Neural cell (in vitro differentiated cells): Measurements from ENCODE around the gene NUTM2G.
"Not testable (repeated sequence)": the region's sequence is repeated elsewhere in the genome, so short reads cannot be mapped to it uniquely, and the experiment has no call there.

ENCODE experiments used
- EP300 ChIP-seq: fragments of 450-650 bp; conservative IDR thresholded peaks from 2 replicates; pipeline ENCODE4 v1.6.1; 2014; ENCODE audit warnings: antibody characterized with exemption, mild to moderate bottlenecking, moderate library complexity; ENCODE audit not compliant: poor library complexity, severe bottlenecking
- TF ChIP-seq, protein P1 (sequence below): fragments of 450-650 bp; IDR thresholded peaks from 2 replicates; pipeline ENCODE4 v1.5.1; 2014; ENCODE audit warnings: antibody characterized with exemption, mild to moderate bottlenecking, moderate library complexity; ENCODE audit not compliant: poor library complexity, severe bottlenecking

DNA sequence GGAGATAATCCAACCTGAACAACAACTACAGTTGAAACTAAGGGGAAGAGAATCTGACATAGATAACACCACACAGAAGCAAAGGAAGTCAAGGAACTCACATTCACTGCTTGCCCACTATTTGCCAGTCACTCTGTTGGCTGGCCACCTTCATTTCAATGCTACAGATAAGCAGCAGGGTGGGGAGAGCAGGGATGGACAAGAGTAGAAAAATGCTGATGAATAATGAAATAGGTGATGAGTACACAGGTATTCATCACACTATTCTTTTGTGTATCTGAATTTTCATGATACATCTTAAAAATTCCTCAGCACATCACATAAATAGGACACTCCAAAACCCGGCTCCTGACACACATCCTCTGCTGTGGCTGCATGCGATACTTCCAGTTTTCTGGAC lies 21.9 kb downstream of the NUTM2G start:
- TF ChIP-seq, protein P1, sequence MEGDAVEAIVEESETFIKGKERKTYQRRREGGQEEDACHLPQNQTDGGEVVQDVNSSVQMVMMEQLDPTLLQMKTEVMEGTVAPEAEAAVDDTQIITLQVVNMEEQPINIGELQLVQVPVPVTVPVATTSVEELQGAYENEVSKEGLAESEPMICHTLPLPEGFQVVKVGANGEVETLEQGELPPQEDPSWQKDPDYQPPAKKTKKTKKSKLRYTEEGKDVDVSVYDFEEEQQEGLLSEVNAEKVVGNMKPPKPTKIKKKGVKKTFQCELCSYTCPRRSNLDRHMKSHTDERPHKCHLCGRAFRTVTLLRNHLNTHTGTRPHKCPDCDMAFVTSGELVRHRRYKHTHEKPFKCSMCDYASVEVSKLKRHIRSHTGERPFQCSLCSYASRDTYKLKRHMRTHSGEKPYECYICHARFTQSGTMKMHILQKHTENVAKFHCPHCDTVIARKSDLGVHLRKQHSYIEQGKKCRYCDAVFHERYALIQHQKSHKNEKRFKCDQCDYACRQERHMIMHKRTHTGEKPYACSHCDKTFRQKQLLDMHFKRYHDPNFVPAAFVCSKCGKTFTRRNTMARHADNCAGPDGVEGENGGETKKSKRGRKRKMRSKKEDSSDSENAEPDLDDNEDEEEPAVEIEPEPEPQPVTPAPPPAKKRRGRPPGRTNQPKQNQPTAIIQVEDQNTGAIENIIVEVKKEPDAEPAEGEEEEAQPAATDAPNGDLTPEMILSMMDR: not testable (repeated sequence)
- TF ChIP-seq EP300: not testable (repeated sequence)
